ENCODE results near the gene CGRRF1. TPM values are rescaled to one million over a fixed set of nuclear protein-coding genes. Genes with fewer than 3 reads are reported as not detected.

The CGRRF1 gene
- total RNA-seq (27.7 TPM), polyA plus RNA-seq (10 to 100 TPM; 31.1 to 45.6 (median 33.4) TPM)

GRCh38 chr14:54509546-54510501 is at the start of gene CGRRF1:
Gene CGRRF1 (plus strand): TSS chr14:54509906. CDS start chr14:54509960, 54 bp downstream.
- H3K9me3 Mint-ChIP-seq: peaks cover 0 to 2% (median 0%) of the 10 kb centered on the region in 7 donors
- H3K4me1 ChIP-seq (ENCODE audit: control insufficient read depth, insufficient read depth, low read length, poor library complexity, severe bottlenecking): peaks cover 34% of the 10 kb centered on the region
- peak; percentile 98 for ATAC-seq (ENCODE audit: low read depth in 2 of 2)
- H3K27ac Mint-ChIP-seq: peak within 1 kb of the TSS; percentile 95 to 96 (median 95)
- peaks cover 32 to 57% (median 49%) of the 10 kb centered on the region in 4 donors for H3K4me1 Mint-ChIP-seq
- peak within 1 kb of the TSS; percentile 87 for H3K4me3 ChIP-seq (ENCODE audit: low read depth, low read length)
- peaks cover 4% of the 10 kb centered on the region for H3K36me3 ChIP-seq (ENCODE audit: control insufficient read depth, insufficient read depth, low read length)
- H3K27me3 ChIP-seq (ENCODE audit: control insufficient read depth, insufficient read depth, low read length): no peaks in the 10 kb centered on the region
- H3K36me3 Mint-ChIP-seq: peaks cover 10% of the 10 kb centered on the region
- H3K9me3 ChIP-seq (ENCODE audit: control insufficient read depth in 2 of 2, low read length in 2 of 2): no peaks in the 10 kb centered on the region
- H3K27me3 Mint-ChIP-seq: peaks cover 8% of the 10 kb centered on the region
- H3K27ac ChIP-seq (ENCODE audit: insufficient read depth, low read length, poor library complexity, severe bottlenecking): peak within 1 kb of the TSS; percentile 75
- DNase-seq: peak; percentile 91 to 97 (median 93)
- H3K4me3 Mint-ChIP-seq: peak within 1 kb of the TSS; percentile 89 to 97 (median 96)

- Mint-ChIP-seq H3K27me3 (no peaks in the 10 kb centered on the region), H3K36me3 (peaks cover 3% of the 10 kb centered on the region), H3K4me1 (peaks cover 0 to 3% (median 0%) of the 10 kb centered on the region in 4 donors), H3K9me3 (peaks cover 2 to 8% (median 5%) of the 10 kb centered on the region in 7 donors), H3K4me3 (no peak overlapping the region), H3K27ac (no peak overlapping the region)
- Histone ChIP-seq H3K27me3 (ENCODE audit: control insufficient read depth, insufficient read depth, low read length) (no peaks in the 10 kb centered on the region), H3K36me3 (ENCODE audit: control insufficient read depth, insufficient read depth, low read length) (no peaks in the 10 kb centered on the region), H3K4me1 (ENCODE audit: control insufficient read depth, insufficient read depth, low read length, poor library complexity, severe bottlenecking) (no peaks in the 10 kb centered on the region), H3K4me3 (ENCODE audit: low read depth, low read length) (no peak overlapping the region), H3K9me3 (ENCODE audit: control insufficient read depth in 2 of 2, low read length in 2 of 2) (peaks cover 2 to 9% of the 10 kb centered on the region in 2 experiments), H3K27ac (ENCODE audit: insufficient read depth, low read length, poor library complexity, severe bottlenecking) (no peak overlapping the region)
- ATAC-seq (ENCODE audit: low read depth in 2 of 2) (no peak), DNase-seq (no peak)
Observed at GRCh38 chr14:54462048-54462447, 47.7 kb upstream of the CGRRF1 start.

GRCh38 chr14:54465654-54466053 is 44.1 kb upstream of the CGRRF1 start:
- Histone ChIP-seq H3K27me3 (ENCODE audit: control insufficient read depth, insufficient read depth, low read length) (no peaks in the 10 kb centered on the region), H3K36me3 (ENCODE audit: control insufficient read depth, insufficient read depth, low read length) (no peaks in the 10 kb centered on the region), H3K27ac (ENCODE audit: insufficient read depth, low read length, poor library complexity, severe bottlenecking) (no peak overlapping the region), H3K4me3 (ENCODE audit: low read depth, low read length) (no peak overlapping the region), H3K9me3 (ENCODE audit: control insufficient read depth in 2 of 2, low read length in 2 of 2) (peaks cover 11 to 17% of the 10 kb centered on the region in 2 experiments), H3K4me1 (ENCODE audit: control insufficient read depth, insufficient read depth, low read length, poor library complexity, severe bottlenecking) (no peaks in the 10 kb centered on the region)
- no peak for ATAC-seq (ENCODE audit: low read depth in 2 of 2)
- H3K4me3 Mint-ChIP-seq: no peak overlapping the region
- peaks cover 25% of the 10 kb centered on the region for H3K36me3 Mint-ChIP-seq
- DNase-seq: no peak
- no peaks in the 10 kb centered on the region for H3K27me3 Mint-ChIP-seq
- peaks cover 2 to 13% (median 7%) of the 10 kb centered on the region in 7 donors for H3K9me3 Mint-ChIP-seq
- H3K4me1 Mint-ChIP-seq: no peaks in the 10 kb centered on the region
- H3K27ac Mint-ChIP-seq: peak overlapping the region in 1 of 3 donors; percentile 77

GRCh38 chr14:54467280-54467679 is 42.4 kb upstream of the CGRRF1 start:
- no peaks in the 10 kb centered on the region for H3K27me3 ChIP-seq (ENCODE audit: control insufficient read depth, insufficient read depth, low read length)
- Mint-ChIP-seq H3K36me3 (peaks cover 34% of the 10 kb centered on the region), H3K27me3 (no peaks in the 10 kb centered on the region), H3K4me1 (peaks cover 0 to 3% (median 1%) of the 10 kb centered on the region in 4 donors), H3K27ac (no peak overlapping the region), H3K9me3 (peaks cover 2 to 13% (median 7%) of the 10 kb centered on the region in 7 donors), H3K4me3 (peak overlapping the region in 1 of 4 donors; percentile 38)
- no peaks in the 10 kb centered on the region for H3K36me3 ChIP-seq (ENCODE audit: control insufficient read depth, insufficient read depth, low read length)
- H3K9me3 ChIP-seq (ENCODE audit: control insufficient read depth in 2 of 2, low read length in 2 of 2): peaks cover 11 to 17% of the 10 kb centered on the region in 2 experiments
- H3K4me3 ChIP-seq (ENCODE audit: low read depth, low read length): no peak overlapping the region
- H3K27ac ChIP-seq (ENCODE audit: insufficient read depth, low read length, poor library complexity, severe bottlenecking): no peak overlapping the region
- no peak for DNase-seq
- no peak for ATAC-seq (ENCODE audit: low read depth in 2 of 2)
- no peaks in the 10 kb centered on the region for H3K4me1 ChIP-seq (ENCODE audit: control insufficient read depth, insufficient read depth, low read length, poor library complexity, severe bottlenecking)

GRCh38 chr14:54470701-54471100 is 39.0 kb upstream of the CGRRF1 start:
- H3K9me3 Mint-ChIP-seq: peaks cover 2 to 13% (median 7%) of the 10 kb centered on the region in 7 donors
- peaks cover 3 to 7% (median 5%) of the 10 kb centered on the region in 4 donors for H3K4me1 Mint-ChIP-seq
- Histone ChIP-seq H3K9me3 (ENCODE audit: control insufficient read depth in 2 of 2, low read length in 2 of 2) (peaks cover 11 to 17% of the 10 kb centered on the region in 2 experiments), H3K4me3 (ENCODE audit: low read depth, low read length) (no peak overlapping the region), H3K27me3 (ENCODE audit: control insufficient read depth, insufficient read depth, low read length) (no peaks in the 10 kb centered on the region), H3K27ac (ENCODE audit: insufficient read depth, low read length, poor library complexity, severe bottlenecking) (no peak overlapping the region), H3K4me1 (ENCODE audit: control insufficient read depth, insufficient read depth, low read length, poor library complexity, severe bottlenecking) (no peaks in the 10 kb centered on the region), H3K36me3 (ENCODE audit: control insufficient read depth, insufficient read depth, low read length) (peaks cover 7% of the 10 kb centered on the region)
- H3K27me3 Mint-ChIP-seq: no peaks in the 10 kb centered on the region
- peaks cover 43% of the 10 kb centered on the region for H3K36me3 Mint-ChIP-seq
- H3K27ac Mint-ChIP-seq: peak overlapping the region in 2 of 3 donors; percentile 2 to 38
- H3K4me3 Mint-ChIP-seq: no peak overlapping the region
- no peak for DNase-seq
- ATAC-seq (ENCODE audit: low read depth in 2 of 2): no peak

- H3K27ac ChIP-seq (ENCODE audit: insufficient read depth, low read length, poor library complexity, severe bottlenecking): no peak overlapping the region
- Mint-ChIP-seq H3K36me3 (peaks cover 44% of the 10 kb centered on the region), H3K4me3 (no peak overlapping the region), H3K27ac (peak overlapping the region in 1 of 3 donors; percentile 47), H3K4me1 (peaks cover 6 to 13% (median 7%) of the 10 kb centered on the region in 4 donors), H3K9me3 (peaks cover 0 to 13% (median 7%) of the 10 kb centered on the region in 7 donors), H3K27me3 (no peaks in the 10 kb centered on the region)
- ATAC-seq (ENCODE audit: low read depth in 2 of 2) (no peak), DNase-seq (no peak)
- H3K9me3 ChIP-seq (ENCODE audit: control insufficient read depth in 2 of 2, low read length in 2 of 2): peaks cover 11 to 17% of the 10 kb centered on the region in 2 experiments
- no peak overlapping the region for H3K4me3 ChIP-seq (ENCODE audit: low read depth, low read length)
- no peaks in the 10 kb centered on the region for H3K4me1 ChIP-seq (ENCODE audit: control insufficient read depth, insufficient read depth, low read length, poor library complexity, severe bottlenecking)
- H3K36me3 ChIP-seq (ENCODE audit: control insufficient read depth, insufficient read depth, low read length): peaks cover 7% of the 10 kb centered on the region
- H3K27me3 ChIP-seq (ENCODE audit: control insufficient read depth, insufficient read depth, low read length): no peaks in the 10 kb centered on the region
Observed at GRCh38 chr14:54471641-54472040, 38.1 kb upstream of the CGRRF1 start.

- no peak overlapping the region for H3K4me3 ChIP-seq (ENCODE audit: low read depth, low read length)
- Mint-ChIP-seq H3K27me3 (no peaks in the 10 kb centered on the region), H3K27ac (peak overlapping the region in 1 of 3 donors; percentile 20), H3K4me1 (peaks cover 6 to 13% (median 8%) of the 10 kb centered on the region in 4 donors), H3K4me3 (no peak overlapping the region), H3K9me3 (peaks cover 0 to 8% (median 4%) of the 10 kb centered on the region in 7 donors), H3K36me3 (peaks cover 43% of the 10 kb centered on the region)
- H3K27ac ChIP-seq (ENCODE audit: insufficient read depth, low read length, poor library complexity, severe bottlenecking): no peak overlapping the region
- DNase-seq (no peak), ATAC-seq (ENCODE audit: low read depth in 2 of 2) (no peak)
- H3K36me3 ChIP-seq (ENCODE audit: control insufficient read depth, insufficient read depth, low read length): peaks cover 11% of the 10 kb centered on the region
- H3K9me3 ChIP-seq (ENCODE audit: control insufficient read depth in 2 of 2, low read length in 2 of 2): peaks cover 6 to 10% of the 10 kb centered on the region in 2 experiments
- no peaks in the 10 kb centered on the region for H3K4me1 ChIP-seq (ENCODE audit: control insufficient read depth, insufficient read depth, low read length, poor library complexity, severe bottlenecking)
- no peaks in the 10 kb centered on the region for H3K27me3 ChIP-seq (ENCODE audit: control insufficient read depth, insufficient read depth, low read length)
Observed at GRCh38 chr14:54472315-54472714, 37.4 kb upstream of the CGRRF1 start.
